HEK293T (cell line): ENCODE data around the gene FZR1.
A peak's percentile ranks its signal among the peaks of the same experiment; 100 is the strongest.
"Not testable (repeated sequence)": the region's sequence is repeated elsewhere in the genome, so short reads cannot be mapped to it uniquely, and the experiment has no call there.

ENCODE experiments used
- CTCF ChIA-PET: fragments of 350-600 bp; formaldehyde crosslinking; extraction: SDS; loops from one replicate; lab custom pipeline; 2021; ENCODE audit warnings: antibody characterized with exemption, inconsistent platforms; lab: Yijun Ruan, JAX
- POLR2A ChIA-PET: fragments of 350-600 bp; formaldehyde crosslinking; extraction: SDS; loops from one replicate; lab custom pipeline; 2020; ENCODE audit warnings: antibody characterized with exemption, inconsistent platforms; lab: Yijun Ruan, JAX
- DNase-seq: peaks from one replicate; pipeline ENCODE4 v3.0.0; 2012; ENCODE audit warnings: mixed read lengths; ENCODE audit errors: extremely low spot score
- ARNT ChIP-seq: fragments of 450-650 bp; IDR thresholded peaks from 2 replicates; pipeline ENCODE4 v1.6.1; 2017; ENCODE audit warnings: mild to moderate bottlenecking
- BHLHE40 ChIP-seq: fragments of 450-650 bp; IDR thresholded peaks from 2 replicates; pipeline ENCODE4 v1.6.1; 2016; ENCODE audit warnings: mild to moderate bottlenecking, moderate library complexity, borderline replicate concordance
- CTBP1 ChIP-seq: fragments of 450-650 bp; IDR thresholded peaks from 2 replicates; pipeline ENCODE4 v1.6.1; 2016; ENCODE audit warnings: borderline replicate concordance
- ELF4 ChIP-seq: fragments of 450-650 bp; IDR thresholded peaks from 2 replicates; pipeline ENCODE4 v1.6.1; 2017; ENCODE audit warnings: antibody characterized with exemption
- FOXA1 ChIP-seq: fragments of 450-650 bp; IDR thresholded peaks from 2 replicates; pipeline ENCODE4 v1.6.1; 2016; ENCODE audit warnings: mild to moderate bottlenecking
- FOXK2 ChIP-seq: fragments of 450-650 bp; IDR thresholded peaks from 2 replicates; pipeline ENCODE4 v1.6.1; 2016; ENCODE audit warnings: mild to moderate bottlenecking
- FOXM1 ChIP-seq: fragments of 450-650 bp; IDR thresholded peaks from 2 replicates; pipeline ENCODE4 v1.6.1; 2017; ENCODE audit warnings: mild to moderate bottlenecking, borderline replicate concordance
- HDGF ChIP-seq: fragments of 450-650 bp; IDR thresholded peaks from 2 replicates; pipeline ENCODE4 v1.6.1; 2017; ENCODE audit warnings: antibody characterized with exemption, borderline replicate concordance
- L3MBTL2 ChIP-seq: fragments of 450-650 bp; conservative IDR thresholded peaks from 2 replicates; pipeline ENCODE4 v1.6.1; 2016; ENCODE audit warnings: mild to moderate bottlenecking
- LEF1 ChIP-seq: fragments of 450-650 bp; IDR thresholded peaks from 2 replicates; pipeline ENCODE4 v1.6.1; 2017; ENCODE audit warnings: mild to moderate bottlenecking, borderline replicate concordance
- NFRKB ChIP-seq: fragments of 450-650 bp; IDR thresholded peaks from 2 replicates; pipeline ENCODE4 v1.6.1; 2016; ENCODE audit warnings: mild to moderate bottlenecking, moderate library complexity
- SP1 ChIP-seq: fragments of 450-650 bp; IDR thresholded peaks from 2 replicates; pipeline ENCODE4 v1.6.1; 2017
- SUZ12 ChIP-seq: fragments of 450-650 bp; IDR thresholded peaks from 2 replicates; pipeline ENCODE4 v1.6.1; 2016; ENCODE audit warnings: mild to moderate bottlenecking
- TARDBP ChIP-seq: fragments of 450-650 bp; IDR thresholded peaks from 2 replicates; pipeline ENCODE4 v1.6.1; 2016
- ZNF384 ChIP-seq: fragments of 450-650 bp; IDR thresholded peaks from 2 replicates; pipeline ENCODE4 v1.6.1; 2016
- TF ChIP-seq, protein P1 (sequence below): fragments of 450-650 bp; IDR thresholded peaks from 2 replicates; pipeline ENCODE4 v1.6.1; 2016

FZR1 gene

DNA sequence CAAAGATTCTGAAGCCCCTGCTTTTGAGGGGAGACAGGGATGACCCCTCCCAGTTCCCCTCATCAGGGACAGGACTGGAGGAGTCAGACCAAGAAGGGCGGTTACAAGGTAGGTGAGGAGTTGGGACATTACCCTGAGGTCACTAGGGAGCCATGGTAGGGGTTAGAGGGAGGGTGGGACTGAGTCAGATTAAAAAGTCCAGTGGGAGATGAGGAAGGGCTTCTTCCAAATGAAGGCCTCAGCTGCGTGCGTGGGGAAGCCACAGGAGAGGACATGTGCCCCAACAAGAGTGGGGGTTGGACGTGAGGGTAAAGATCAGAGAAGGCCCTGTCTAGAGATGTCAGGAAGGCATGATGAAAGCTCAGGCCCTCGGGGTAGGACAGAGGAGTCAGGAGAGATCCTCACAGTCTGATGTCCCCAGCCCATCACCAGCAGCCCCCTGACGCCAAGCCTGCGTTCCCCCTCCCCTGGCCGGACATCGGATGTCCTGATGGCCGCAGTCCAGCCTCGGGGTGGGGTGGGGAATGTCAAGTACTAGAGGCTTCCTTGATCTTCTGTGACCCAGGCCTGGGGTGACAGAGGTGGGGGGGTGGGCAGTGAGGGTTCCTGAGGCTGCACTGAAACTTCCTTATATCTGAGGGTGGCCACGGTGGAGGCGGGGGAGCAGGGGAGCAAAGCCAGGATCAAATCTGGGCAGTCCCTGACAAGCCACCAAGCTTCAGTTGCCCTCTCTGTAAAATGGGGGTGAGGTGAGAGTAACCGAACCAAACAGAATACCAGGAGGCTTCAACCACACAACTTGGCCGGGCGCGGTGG, 57.8 kb downstream of the FZR1 start:
- DNase-seq: no peak
- ChIA-PET POLR2A (no interaction called here), CTCF (no interaction called here)
- no peak for TF ChIP-seq NFRKB

DNA sequence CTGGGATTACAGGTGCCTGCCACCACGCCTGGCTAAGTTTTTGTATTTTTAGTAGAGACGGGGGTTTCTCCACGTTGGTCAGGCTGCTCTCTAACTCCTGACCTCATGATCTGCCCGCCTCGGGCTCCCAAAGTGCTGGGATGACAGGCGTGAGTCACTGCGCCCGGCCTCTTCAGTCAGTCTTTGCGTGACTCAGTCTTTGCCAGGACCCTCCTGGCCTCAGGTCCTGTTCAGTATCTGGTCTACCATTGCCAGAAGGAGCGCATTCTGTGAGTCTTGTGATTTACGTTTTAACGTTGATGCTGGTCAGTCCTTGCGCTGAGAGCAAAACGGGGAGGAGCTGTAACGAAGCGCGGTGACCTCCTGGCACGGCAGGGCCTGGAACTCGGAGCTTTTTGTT, 59.0 kb downstream of the FZR1 start:
- DNase-seq: no peak
- TF ChIP-seq FOXA1 (no peak), FOXK2 (no peak), NFRKB (no peak), CTBP1 (no peak), TARDBP (no peak), SUZ12 (no peak), FOXM1 (no peak), HDGF (no peak), LEF1 (no peak), SP1 (no peak), BHLHE40 (no peak), L3MBTL2 (no peak), ELF4 (no peak), ARNT (no peak), ZNF384 (no peak)
- TF ChIP-seq, protein P1, sequence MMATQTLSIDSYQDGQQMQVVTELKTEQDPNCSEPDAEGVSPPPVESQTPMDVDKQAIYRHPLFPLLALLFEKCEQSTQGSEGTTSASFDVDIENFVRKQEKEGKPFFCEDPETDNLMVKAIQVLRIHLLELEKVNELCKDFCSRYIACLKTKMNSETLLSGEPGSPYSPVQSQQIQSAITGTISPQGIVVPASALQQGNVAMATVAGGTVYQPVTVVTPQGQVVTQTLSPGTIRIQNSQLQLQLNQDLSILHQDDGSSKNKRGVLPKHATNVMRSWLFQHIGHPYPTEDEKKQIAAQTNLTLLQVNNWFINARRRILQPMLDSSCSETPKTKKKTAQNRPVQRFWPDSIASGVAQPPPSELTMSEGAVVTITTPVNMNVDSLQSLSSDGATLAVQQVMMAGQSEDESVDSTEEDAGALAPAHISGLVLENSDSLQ: no peak
- CTCF ChIA-PET: no interaction called here
- POLR2A ChIA-PET: interaction anchor here (1.2 kb wide), 1 partner anchor 198 kb away, joined by 3 read pairs; the partner anchor contains the start of gene MRPL54

DNA sequence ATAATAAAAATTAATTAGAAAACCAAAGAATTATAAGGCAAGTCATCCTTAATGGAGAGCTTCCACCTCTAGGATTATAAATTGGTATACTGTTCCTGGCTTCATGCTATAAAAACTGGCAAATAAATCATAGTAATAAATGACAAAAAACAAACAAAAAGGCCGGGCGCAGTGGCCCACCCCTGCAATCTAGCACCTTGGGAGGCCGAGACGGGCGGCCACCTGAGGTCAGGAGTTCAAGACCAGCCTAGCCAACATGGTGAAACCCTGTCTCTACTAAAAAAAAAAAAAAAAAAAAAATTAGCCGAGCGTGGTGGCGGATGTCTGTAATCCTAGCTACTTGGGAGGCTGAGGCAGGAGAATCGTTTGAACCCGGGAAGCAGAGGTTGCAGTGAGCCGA, 63.9 kb downstream of the FZR1 start:
- DNase-seq, POLR2A ChIA-PET: not testable (repeated sequence)
- TF ChIP-seq, protein P1: peak; percentile 40
- CTCF ChIA-PET: interaction anchor here (1.0 kb wide), 1 partner anchor 25 kb away, joined by 4 read pairs; no protein-coding TSS in a partner anchor

DNA sequence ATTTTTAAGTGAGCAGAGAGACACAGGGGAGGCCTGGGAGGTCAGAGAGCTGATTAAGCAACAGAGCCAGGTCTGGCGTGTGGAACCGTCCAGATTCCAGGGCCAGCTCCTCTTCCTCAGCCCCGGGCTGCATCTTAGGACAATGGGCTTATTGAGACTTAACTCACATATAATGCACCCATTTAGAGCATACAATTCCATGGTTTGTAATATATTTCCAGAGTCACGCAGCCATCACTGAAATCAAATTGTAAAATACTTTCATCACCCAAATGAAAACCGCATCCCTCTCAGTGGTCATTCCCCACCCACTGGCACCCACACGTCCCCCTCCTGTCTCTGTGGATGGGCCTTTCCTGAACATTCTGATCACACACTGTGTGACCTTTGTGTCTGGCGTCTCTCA, 64.5 kb downstream of the FZR1 start:
- POLR2A ChIA-PET: no interaction called here
- TF ChIP-seq TARDBP: no peak
- no peak for TF ChIP-seq NFRKB
- TF ChIP-seq, protein P1: no peak
- TF ChIP-seq FOXA1: no peak
- no peak for TF ChIP-seq SP1
- TF ChIP-seq BHLHE40: no peak
- no peak for TF ChIP-seq FOXM1
- no peak for TF ChIP-seq ARNT
- no peak for TF ChIP-seq ELF4
- no peak for TF ChIP-seq CTBP1
- TF ChIP-seq HDGF: no peak
- TF ChIP-seq LEF1: no peak
- no peak for TF ChIP-seq L3MBTL2
- TF ChIP-seq FOXK2: no peak
- TF ChIP-seq ZNF384: no peak
- no peak for TF ChIP-seq SUZ12
- DNase-seq: no peak
- CTCF ChIA-PET: no interaction called here

DNA sequence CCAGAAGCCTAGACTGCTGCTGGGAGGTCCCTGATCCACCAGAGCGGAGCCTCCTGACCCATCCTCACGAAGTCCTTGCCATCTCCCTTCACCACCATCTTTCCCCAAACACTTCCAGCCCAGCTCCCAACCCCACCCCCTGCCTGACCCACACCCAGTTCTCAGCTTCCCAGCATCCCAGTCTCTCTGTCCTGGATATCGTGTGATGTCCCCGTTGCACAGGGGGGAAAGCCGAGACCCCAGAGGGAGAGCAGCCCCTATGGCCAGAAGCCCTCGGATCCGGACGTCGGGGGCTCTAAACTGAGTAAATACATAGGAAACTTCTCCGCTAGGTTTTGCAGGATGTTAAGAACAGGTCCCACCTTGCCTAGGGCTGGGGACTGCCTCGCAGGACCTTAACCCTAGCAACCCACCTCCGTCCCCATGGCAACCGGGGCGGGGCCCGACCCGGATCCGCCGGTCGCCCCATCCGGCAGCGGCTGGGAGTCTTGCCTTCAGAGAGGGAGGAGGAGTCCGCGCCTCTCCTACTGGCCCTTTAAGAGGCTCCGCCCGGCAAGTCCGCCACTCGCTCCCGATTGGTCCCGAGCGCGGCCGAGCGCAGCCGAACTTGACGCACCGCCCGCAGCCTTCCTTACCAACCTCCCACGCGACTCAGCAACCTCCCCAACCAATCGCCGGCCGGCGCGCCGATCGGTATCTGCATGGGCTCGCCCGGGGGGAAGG, 66.2 kb downstream of the FZR1 start:
- TF ChIP-seq HDGF: 0 out of 2 replicates have a peak, but pooled peaks have one; percentile 21
- TF ChIP-seq NFRKB: no peak
- no peak for TF ChIP-seq ELF4
- no peak for TF ChIP-seq CTBP1
- no peak for TF ChIP-seq ARNT
- no peak for TF ChIP-seq FOXK2
- TF ChIP-seq BHLHE40: no peak
- DNase-seq: peak; percentile 93
- CTCF ChIA-PET: no interaction called here
- POLR2A ChIA-PET: no interaction called here

DNA sequence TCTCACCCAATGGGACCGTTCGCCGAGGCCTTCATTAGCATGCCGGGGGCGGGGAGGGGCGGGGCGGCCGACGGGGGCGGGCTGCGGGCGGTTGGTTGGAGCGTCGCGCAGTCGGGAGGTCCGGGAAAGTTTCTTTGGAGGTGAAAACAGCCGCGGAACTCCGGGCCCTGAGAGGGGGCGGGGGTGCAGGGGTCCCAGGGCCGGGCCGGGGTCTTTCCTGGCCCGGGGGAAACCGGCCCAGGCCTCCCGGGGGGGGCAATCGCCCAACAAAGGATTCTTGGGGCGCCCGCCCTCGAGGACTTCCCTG, 66.7 kb downstream of the FZR1 start, which contains the start of gene HMG20B:
Gene HMG20B (plus strand): TSS at position 90 of the 307 bp plus-strand sequence. CDS start 366 bp downstream, outside the sequence.
- ChIA-PET POLR2A (no interaction called here), CTCF (no interaction called here)
- TF ChIP-seq ZNF384 (no peak), BHLHE40 (no peak), FOXK2 (no peak), TARDBP (no peak), SP1 (no peak), FOXA1 (no peak), L3MBTL2 (no peak)
- TF ChIP-seq, protein P1: no peak
- no peak for DNase-seq
